ENCODE data around the gene PRLR.
"Not testable (repeated sequence)": the region's sequence is repeated elsewhere in the genome, so short reads cannot be mapped to it uniquely, and the experiment has no call there.

PRLR gene

DNA sequence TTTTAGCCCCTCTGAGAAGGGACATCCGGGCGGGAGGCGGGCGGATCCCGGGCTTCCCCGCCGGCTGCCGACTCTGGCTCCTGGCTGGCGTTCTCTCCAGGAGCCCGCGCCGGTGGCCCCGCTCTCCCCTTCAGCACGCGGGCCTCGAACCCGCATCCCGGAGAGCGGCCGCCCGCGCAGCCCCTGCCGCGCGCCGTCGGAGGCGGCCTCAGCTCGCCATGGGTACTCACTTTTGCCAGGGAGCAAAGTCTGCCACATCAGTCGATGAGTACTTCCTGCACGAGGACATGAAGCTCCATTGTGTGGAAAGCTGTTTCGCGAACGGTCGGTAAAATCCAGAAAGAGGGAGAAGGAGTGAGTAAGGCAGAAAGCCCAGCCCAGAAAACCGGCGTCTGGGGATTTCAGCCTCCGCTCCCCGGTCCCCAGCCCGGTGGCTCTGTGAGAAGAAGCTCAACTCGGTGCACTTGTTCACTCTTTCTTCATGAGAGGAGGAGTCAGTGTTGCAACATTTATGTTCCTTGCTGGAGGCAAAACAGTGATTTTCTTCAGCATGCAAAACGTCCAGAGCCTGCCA is at the start of gene PRLR:
PRLR (minus strand) TSS at position 450 of the 574 bp plus-strand sequence. CDS start 140,867 bp downstream, outside the sequence.
- peak in 16 of 42 donors; percentile 6 to 52 (median 19) for DNase-seq
- intact Hi-C loops (cut with DNase I), result no loop called here

DNA sequence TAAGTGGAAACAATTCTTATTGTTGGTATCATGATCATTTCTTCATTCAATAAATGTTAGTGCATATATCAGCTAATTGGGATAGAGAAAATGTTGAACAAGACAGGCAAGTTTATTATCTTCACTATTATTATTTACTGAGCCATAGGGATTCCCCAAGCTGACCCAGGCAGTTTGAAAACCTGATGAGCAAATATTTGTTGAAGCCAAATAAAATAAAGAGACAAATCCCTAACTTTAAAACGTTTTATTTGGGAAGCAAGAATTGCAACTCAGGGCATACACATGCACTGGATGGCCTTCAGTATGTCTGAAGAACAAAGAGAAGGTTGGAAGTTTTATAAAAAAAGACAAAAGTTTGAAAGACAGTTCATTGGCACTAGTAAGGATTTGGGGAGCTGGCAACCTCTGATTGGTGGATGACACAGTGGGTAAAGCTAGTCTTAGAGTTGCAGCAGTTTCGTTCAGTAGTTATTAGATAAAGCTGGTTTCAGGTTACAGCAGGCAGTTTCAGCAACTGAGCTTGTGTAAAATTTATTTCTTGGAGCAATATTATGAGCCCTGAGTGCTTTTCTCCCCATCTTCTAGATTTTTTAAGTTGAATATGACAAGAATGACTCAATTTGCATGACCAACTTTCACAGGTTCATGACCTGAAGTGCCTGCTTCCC is 44.7 kb upstream of the PRLR start:
- DNase-seq, result no peak
- intact Hi-C loops (cut with DNase I), result no loop called here

DNA sequence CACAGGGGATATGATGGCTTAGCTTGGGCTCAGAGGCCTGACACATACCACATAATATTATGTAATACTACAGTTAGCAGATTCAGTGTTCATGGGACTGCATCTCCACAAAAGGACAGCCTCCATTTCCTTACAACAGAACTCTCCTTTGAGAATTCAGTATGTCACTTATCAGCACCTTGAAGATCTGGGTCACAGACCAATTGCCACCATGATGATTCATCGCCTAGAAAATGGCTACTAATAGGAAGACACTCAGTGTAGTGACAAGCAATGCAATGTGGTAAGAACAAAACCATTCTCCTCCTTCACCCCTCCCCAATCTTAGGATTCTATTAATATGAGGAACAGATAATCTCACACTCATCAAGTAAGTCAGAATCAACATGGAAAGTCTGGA is 38.7 kb upstream of the PRLR start:
- intact Hi-C loops (cut with DNase I), result no loop called here
- DNase-seq, result no peak

DNA sequence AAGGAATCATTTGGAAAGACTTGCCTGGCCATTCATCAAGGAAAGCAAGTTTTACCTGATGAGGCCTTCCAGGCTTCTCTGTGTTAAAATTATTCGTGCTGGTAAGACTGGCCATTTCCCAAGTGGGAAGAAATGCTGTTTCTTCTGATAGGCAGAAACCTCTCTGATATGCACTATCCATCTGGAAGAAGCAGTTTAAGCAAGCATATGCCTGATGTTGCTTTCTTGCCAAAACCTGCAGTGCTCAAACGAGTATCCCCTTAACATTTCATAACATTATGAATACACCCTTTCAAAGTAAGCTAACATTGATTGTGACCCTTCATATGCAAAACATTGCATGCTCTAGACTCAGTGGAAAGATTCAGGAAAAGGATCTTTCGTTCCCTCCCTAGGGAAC is 36.0 kb upstream of the PRLR start:
- no peak for DNase-seq
- intact Hi-C loops (cut with DNase I), result no loop called here

DNA sequence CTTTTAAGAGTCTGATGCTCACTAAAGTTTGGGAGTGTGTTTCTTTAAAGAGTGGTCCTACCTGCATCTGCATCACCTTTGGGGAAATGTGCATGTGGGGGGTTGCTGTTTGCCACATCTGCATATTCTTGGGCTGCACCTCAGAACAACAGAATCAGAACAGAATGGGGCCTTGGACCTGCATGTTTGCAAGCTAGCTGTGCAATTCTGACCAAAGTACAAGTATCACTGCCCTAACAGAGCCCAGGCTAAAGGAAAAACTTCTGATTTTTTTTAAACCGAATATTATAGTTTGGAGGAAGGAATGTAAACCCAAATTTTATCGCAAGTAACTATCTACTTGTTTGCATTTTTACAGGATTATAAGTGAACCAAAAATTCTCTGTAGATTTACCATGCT is 34.2 kb upstream of the PRLR start:
- no peak for DNase-seq
- intact Hi-C loops (cut with DNase I), result no loop called here

DNA sequence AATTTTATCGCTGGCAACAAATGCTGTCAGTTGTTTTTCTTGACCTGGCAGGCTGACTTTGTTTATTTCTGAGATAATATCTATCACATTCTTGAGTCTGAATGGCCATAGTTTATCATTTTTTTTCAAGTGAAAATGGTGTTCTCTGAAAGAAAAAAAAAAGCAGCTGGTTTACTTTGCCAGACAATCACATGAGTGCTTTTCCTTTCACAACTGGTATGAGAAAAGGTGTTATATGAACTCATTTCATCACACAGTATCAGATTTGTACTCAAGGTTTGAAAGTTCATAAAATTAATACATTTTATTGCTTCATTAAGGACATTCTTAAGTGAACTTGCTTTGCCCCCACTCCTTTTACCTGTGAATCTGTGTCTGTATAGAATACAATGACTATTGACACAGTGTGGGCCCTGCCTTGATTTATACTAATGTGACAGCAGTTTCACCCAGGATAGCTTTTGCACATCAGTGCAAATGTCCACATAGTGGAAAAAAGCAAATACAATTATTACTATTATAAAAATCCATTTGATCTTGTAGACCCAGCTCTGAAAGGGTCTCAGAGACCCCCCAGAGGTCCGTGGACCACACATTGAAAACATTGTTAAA is 33.1 kb upstream of the PRLR start:
- DNase-seq, result no peak
- intact Hi-C loops (cut with DNase I), result no loop called here

DNA sequence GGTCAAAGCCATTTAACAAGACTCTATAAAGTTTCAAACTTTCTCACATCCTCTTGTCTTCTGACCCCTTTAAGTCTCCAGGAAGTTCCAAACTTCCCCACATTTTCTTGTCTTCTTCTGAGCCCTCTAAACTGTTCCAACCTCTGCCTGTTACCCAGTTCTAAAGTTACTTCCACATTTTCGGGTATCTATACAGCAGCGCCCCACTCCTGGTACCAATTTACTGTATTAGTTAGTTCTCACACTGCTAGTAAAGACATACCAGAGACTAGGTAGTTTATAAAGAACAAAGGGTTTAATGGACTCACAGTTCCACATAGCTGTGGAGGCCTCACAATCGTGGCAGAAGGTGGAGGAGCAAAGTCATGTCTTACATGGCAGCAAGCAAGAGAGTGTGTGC is 23.3 kb upstream of the PRLR start:
- DNase-seq, result no peak
- intact Hi-C loops (cut with DNase I), result no loop called here

DNA sequence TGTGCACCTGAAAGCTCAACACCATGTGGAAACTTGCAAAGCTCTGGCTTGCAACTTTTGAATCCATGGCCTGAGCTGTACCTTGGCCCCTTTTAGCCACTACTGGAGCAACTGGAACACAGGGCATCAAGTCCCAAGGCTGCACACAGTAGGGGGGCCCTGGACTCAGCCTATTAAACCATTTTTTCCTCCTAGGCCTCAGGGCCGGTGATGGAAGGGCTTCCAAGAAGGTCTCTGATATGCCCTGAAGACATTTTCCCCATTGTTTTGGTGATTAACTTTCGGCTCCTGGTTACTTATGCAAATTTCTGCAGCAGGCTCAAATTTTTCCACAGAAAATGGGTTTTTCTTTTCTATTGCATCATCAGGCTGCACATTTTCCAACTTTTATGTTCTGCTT is 22.7 kb upstream of the PRLR start:
- no peak for DNase-seq
- intact Hi-C loops (cut with DNase I), result no loop called here

DNA sequence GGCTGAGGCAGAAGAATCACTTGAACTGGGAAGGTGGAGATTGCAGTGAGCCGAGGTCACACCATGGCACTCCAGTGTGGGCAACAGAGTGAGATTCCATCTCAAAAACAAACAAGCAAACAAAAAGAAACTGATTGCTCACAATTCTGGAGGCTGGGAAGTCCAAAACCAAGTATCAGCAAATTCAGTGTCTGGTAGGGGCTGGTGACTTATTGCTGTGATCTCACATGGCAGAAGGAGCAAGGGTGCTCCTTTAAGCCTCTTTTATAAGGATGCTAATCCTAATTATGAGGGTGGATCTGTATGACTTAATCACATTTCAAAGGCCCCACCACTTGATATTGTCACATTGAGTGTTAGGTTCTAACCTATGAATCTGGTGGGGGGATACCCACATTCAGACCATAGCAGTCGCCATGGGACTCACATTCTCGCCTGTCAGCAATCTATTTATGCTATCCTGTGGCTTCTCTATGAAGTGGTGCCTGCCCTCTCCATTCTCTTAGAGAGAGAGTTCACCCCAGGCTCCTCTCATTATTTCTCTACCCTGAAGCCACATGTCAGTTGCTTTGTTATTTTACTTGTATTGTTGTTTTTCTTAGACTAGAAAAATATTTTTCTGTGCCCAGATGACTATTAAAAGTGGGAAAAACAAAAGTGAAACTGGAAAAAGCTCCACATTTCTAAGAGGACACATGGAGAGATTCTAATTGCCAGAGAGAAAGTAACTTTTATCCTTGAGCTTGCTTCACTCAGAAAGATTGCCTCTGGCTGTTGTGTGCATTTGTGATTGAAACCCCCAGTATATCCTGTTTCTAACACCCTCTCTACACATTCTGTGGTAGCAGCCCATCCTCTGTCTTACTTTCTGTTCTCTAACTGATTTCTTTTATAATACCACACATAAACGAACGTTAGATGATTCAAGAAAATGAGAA is 18.8 kb upstream of the PRLR start:
- intact Hi-C loops (cut with DNase I), result no loop called here
- no peak for DNase-seq

DNA sequence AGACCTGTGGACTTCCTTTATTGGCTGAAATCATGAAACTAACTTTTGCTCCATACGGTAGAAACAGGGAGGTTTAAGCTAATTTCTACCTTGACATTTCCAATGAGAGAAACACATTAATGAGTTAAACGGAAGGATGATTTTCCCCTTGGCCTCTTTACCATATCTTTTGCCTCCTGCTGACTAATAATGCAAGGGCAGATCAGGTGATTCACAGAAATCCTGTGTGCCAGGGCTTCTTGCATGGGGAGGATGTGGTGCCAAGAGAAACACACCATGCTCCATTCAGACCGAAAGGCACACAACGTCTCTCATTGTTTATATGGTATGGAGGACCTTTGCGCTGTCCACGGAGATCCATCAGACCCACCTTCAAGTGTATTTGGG is 17.4 kb upstream of the PRLR start:
- intact Hi-C loops (cut with DNase I), result no loop called here
- no peak for DNase-seq

DNA sequence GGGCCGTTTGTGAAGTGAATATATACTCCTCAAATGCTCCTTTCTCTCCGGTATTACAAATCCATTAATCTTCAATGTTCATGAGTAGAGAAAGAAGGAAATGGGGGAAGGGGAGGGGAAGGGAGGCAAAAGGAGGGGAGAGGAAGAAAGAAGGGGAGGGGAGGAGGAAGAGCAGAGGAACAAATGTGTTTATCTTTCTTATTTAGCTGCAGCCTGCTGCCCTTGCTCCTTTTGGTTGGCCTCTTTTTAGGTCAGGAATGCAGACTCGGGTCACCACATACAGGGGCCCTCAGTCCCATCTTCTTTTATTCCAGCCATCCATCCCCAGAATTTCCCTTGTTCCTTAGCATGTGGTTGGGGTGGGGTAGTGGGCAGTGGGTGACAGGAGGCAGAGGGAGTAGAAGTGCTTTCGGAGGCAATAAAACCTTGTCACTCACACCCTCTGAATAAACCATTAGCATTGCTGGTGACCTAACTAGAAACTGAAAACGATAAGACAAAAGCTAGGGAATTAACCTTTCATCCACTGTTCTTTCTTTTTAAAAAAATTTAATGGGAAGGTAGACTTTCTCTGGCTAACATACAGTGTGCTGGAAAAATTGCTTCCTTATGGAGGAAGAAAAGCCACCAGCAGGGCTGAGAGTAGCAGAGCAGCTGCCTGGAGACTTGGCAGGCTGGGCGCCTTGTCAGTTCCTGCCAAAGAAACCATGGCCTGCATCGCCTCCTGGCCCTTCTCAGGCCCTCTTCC is 16.8 kb upstream of the PRLR start:
- DNase-seq, result peak in 27 of 42 donors; percentile 6 to 59 (median 33)
- intact Hi-C loops (cut with DNase I), result no loop called here

DNA sequence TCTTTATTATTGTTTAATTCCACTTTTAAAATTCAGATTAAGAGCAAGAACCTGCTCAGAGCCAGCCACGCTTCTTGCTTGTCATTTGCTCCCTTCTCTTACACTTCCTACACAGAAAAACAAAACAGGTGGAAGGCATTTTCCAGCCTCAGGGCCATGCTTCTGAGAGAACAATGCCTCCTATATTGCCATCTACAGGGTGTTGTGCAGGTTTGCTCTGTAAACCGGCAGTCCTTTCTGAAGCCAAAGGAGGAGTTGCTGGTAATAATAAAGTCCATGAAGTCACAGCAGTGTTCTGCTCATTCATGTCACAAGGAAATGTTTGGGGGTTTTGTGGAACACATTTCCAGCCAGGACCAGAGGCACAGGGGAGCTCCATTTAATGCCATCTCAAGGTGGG is 16.1 kb upstream of the PRLR start:
- intact Hi-C loops (cut with DNase I), result no loop called here
- DNase-seq, result no peak

DNA sequence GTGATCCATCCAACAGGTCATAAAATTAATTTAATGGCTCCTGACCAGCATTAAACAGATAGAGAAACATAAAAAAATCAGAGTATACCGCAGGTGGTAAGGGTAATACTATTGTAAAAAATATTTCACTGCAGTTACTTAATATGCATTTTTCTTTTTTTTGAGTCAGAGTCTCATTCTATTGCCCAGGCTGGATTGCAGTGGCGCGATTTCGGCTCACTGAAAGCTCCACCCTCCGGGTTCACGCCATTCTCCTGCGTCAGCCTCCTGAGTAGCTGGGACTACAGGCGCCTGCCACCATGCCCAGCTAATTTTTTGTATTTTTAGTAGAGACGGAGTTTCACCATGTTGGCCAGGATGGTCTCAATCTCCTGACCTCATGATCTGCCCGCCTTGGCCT is 15.1 kb upstream of the PRLR start:
- intact Hi-C loops (cut with DNase I); DNase-seq: not testable (repeated sequence)

DNA sequence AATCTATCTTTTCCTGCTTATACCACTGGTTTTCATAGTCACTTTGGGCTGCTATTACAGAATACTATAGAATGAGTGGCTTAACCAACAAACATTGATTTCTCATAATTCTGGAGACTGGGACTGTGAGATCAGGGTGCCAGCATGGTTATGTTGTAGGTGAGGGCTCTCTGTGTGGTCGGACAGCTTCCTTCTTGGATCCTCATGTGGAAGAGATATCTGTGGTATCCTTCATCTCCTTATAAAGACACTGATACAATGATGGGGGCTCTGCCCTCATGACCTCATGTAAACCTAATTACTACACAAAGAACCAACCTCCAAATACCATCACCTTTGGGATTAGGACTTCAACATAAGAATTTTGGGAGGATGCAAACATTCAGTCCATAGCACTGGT is 13.9 kb upstream of the PRLR start:
- intact Hi-C loops (cut with DNase I), result no loop called here
- no peak for DNase-seq

DNA sequence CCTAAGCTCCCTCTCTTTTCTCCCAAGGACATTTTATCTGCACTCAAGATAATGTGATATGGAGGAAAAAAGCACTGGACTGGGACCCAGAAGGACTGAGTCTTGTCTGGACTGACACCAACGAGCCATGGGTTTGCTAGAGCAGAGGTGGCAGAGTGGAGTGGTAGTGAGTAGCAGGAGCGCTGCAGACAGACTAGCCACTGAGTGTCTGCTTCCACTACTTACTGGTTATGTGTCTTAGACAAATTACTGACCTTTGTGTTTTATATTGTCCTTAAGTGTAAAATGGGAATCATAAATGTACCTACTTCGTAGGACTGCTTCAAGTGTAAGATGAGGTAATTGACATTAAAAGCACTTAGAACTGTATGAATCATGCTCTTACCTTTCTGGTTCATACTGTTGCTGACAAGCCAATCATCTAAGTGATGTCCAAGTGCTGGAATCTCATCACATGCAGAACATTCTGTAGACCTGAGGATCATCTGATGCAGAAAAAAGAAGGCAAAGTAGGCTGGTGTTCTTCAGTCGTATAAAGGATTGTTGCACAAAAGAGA is 12.5 kb upstream of the PRLR start:
- intact Hi-C loops (cut with DNase I), result no loop called here
- no peak for DNase-seq

DNA sequence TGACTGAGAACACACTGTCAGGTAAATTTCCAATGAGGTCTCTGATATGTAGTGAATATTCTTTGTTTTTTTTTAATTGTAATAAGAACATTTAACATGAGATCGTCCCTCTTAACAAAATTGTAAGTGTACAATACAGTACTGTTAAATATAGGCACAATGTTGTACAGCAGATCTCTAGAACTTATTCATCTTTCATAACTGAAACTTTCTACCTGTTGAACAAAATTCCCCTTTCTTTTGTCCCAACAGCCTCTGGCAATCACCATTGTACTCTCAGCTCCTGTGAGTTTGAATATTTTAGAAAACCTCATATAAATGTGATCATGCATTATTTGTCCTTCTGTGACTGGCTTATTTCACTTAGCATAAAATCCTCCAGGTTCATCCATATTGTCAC is 10.6 kb upstream of the PRLR start:
- DNase-seq, result no peak
- intact Hi-C loops (cut with DNase I), result no loop called here

DNA sequence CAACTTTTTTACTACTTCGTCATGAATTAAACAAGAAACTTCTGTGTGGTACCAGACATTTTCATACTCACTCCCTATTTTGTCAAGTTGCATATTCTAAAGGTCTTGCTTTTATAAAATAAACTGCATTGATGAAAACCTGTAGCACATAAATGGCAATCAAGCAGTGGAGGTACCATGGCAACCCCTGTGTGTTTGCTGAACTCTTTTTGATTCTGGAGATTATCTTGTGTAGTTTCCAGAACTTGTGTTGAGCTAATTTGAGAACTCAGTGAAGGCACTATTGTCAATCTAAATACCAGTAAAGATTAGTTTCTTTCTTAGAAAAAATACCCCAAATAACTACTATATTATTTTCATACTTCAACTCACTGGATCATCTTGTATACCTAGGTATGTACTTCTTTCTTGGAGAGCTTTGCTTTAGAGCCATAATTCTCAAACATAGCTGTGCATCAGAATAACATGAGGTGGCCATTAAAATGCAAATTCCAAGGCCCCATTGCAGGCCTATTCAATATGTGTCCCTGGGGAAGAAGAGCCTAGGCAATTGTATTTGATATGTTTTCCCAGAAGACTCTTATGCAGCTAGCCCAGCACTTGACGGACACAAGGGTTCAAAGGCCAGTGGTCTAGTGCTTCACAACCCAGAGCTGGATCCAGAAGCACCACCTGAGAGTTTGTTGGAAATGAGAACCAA is 9.8 kb upstream of the PRLR start:
- intact Hi-C loops (cut with DNase I), result no loop called here
- DNase-seq, result no peak

DNA sequence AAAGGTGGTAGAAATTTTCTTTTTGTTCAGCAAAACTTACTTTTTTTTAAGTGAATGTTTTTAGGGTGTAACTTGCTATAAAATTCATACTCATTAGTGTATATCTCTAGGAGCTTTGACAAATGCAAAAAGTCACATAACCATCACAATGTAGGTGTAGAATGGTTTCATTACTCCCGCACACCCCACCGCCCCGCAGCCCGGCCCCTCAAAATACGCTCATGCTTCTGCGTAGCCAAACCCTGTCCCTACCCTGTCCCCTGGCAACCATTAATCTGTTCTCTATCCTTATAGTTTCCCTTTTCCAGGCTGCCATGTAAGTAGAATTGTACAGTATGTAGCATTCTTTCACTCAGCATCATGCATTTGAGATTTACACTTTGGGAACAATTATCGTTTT is 9.2 kb upstream of the PRLR start:
- intact Hi-C loops (cut with DNase I), result no loop called here
- DNase-seq, result no peak

Measured in head of caudate nucleus (tissue), 42 donors.